ENCODE data around the gene TAPBP. TPM values are rescaled to one million over a fixed set of nuclear protein-coding genes. Genes with fewer than 3 reads are reported as not detected.
"Not testable (repeated sequence)": the region's sequence is repeated elsewhere in the genome, so short reads cannot be mapped to it uniquely, and the experiment has no call there.

Gene TAPBP
- total RNA-seq, 2 donors from 2014 or later: 88.0 to 107 TPM

DNA sequence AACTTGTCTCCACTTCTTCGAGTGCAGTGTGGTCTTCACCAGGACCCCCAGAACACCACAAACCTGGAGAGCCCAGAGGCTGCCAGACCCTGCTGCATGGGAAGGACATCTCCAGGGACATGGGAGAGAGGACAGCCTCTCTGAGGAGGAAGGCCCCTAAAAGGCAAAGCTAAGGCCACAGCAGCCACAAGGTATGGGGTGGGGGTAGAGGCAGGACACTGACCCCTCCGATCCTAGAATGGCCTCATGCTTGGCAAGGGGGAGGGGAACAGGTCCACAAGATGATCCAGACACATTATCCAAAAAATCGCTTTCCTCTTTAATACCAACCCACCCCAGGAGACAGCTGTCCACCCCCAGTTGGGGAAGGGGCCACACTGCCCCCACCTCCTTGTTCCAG lies 35.1 kb downstream of the TAPBP start:
- H3K9me3 ChIP-seq: no peaks in the 10 kb centered on the region
- ATAC-seq (ENCODE audit: insufficient number of reproducible peaks, low FRiP score, low read depth) (no peak), DNase-seq (ENCODE audit: low spot score) (no peak)
- H3K36me3 ChIP-seq: peaks cover 10% of the 10 kb centered on the region
- no peak overlapping the region for H3K27ac ChIP-seq
- no peaks in the 10 kb centered on the region for H3K27me3 ChIP-seq (replicated peaks; ENCODE audit: insufficient read depth)
- H3K4me3 ChIP-seq: no peak overlapping the region
- no peak for TF ChIP-seq CTCF (IDR thresholded peaks at IDR 0.05)
- H3K4me1 ChIP-seq (ENCODE audit: control insufficient read depth in 1 of 2, low read depth in 2 of 2): peaks cover 16 to 34% of the 10 kb centered on the region in 2 donors

GRCh38 chr6:33278392-33278741 lies 35.5 kb downstream of the TAPBP start:
- ATAC-seq (ENCODE audit: insufficient number of reproducible peaks, low FRiP score, low read depth) (no peak), DNase-seq (ENCODE audit: low spot score) (no peak)
- no peaks in the 10 kb centered on the region for H3K9me3 ChIP-seq
- no peak for TF ChIP-seq CTCF (IDR thresholded peaks at IDR 0.05)
- no peaks in the 10 kb centered on the region for H3K27me3 ChIP-seq (replicated peaks; ENCODE audit: insufficient read depth)
- peak overlapping the region in 1 of 2 donors; percentile 95 for H3K27ac ChIP-seq
- peak overlapping the region; percentile 86 for H3K4me3 ChIP-seq
- peaks cover 10% of the 10 kb centered on the region for H3K36me3 ChIP-seq
- peaks cover 16 to 38% of the 10 kb centered on the region in 2 donors for H3K4me1 ChIP-seq (ENCODE audit: control insufficient read depth in 1 of 2, low read depth in 2 of 2)

- DNase-seq (ENCODE audit: low spot score) (no peak), ATAC-seq (ENCODE audit: insufficient number of reproducible peaks, low FRiP score, low read depth) (no peak)
- peak overlapping the region; percentile 86 for H3K4me3 ChIP-seq
- peaks cover 22 to 44% of the 10 kb centered on the region in 2 donors for H3K4me1 ChIP-seq (ENCODE audit: control insufficient read depth in 1 of 2, low read depth in 2 of 2)
- no peaks in the 10 kb centered on the region for H3K27me3 ChIP-seq (replicated peaks; ENCODE audit: insufficient read depth)
- peaks cover 10% of the 10 kb centered on the region for H3K36me3 ChIP-seq
- no peak for TF ChIP-seq CTCF (IDR thresholded peaks at IDR 0.05)
- H3K9me3 ChIP-seq: no peaks in the 10 kb centered on the region
- H3K27ac ChIP-seq: peak overlapping the region; percentile 88 to 95
These were observed 36.1 kb downstream of the TAPBP start for GRCh38 chr6:33277663-33278391.

DNA sequence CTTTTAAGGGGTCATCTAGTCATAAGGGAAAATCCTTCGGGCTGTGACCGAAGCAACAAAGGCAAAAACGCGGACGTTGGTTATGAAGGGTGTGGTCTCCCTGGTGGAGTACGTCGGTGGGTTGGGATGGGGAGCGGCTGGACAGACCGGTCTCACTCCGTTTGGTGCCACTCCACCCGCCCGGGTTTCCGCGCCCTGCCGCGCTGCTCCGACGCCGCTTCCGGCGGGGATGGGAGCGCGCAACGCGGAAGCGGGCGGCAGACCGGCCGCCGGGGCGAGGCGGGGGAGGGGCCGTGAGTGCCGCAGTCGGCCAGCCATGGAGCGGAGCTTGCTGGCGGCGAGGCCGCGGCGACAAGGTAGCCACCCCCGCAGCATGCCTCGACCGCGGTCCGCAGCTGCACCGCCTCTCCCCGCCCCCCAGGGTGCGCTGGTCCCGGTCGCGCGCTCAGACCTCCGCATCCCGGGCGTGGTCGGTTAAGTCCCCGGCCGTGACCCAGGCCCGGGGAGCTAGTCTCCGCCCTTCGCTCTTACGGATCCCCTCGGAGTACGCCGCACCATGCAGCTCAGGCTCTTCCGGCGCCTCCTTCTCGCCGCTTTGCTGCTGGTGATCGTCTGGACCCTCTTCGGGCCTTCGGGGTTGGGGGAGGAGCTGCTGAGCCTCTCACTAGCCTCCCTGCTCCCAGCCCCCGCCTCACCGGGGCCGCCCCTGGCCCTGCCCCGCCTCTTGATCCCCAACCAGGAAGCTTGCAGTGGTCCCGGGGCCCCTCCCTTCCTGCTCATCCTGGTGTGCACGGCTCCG lies 36.8 kb downstream of the TAPBP start, which contains the start of gene B3GALT4:
TSS of gene B3GALT4 (plus strand) at position 260 of the 799 bp plus-strand sequence. CDS start at position 557, 297 bp downstream.
- peak; percentile 56 for TF ChIP-seq CTCF (IDR thresholded peaks at IDR 0.05)
- DNase-seq (ENCODE audit: low spot score) (peak; percentile 33), ATAC-seq (ENCODE audit: insufficient number of reproducible peaks, low FRiP score, low read depth) (peak; percentile 39)
- Histone ChIP-seq H3K27ac (peak within 1 kb of the TSS; percentile 88 to 95), H3K9me3 (no peaks in the 10 kb centered on the region), H3K36me3 (peaks cover 10% of the 10 kb centered on the region), H3K4me1 (ENCODE audit: control insufficient read depth in 1 of 2, low read depth in 2 of 2) (peaks cover 27 to 51% of the 10 kb centered on the region in 2 donors), H3K27me3 (replicated peaks; ENCODE audit: insufficient read depth) (no peaks in the 10 kb centered on the region), H3K4me3 (peak within 1 kb of the TSS; percentile 86)

- no peak for DNase-seq (ENCODE audit: low spot score)
- H3K4me1 ChIP-seq (ENCODE audit: control insufficient read depth in 1 of 2, low read depth in 2 of 2): peaks cover 27 to 52% of the 10 kb centered on the region in 2 donors
- H3K36me3 ChIP-seq: peaks cover 10% of the 10 kb centered on the region
These were observed 37.4 kb downstream of the TAPBP start for GRCh38 chr6:33276581-33276863.

DNA sequence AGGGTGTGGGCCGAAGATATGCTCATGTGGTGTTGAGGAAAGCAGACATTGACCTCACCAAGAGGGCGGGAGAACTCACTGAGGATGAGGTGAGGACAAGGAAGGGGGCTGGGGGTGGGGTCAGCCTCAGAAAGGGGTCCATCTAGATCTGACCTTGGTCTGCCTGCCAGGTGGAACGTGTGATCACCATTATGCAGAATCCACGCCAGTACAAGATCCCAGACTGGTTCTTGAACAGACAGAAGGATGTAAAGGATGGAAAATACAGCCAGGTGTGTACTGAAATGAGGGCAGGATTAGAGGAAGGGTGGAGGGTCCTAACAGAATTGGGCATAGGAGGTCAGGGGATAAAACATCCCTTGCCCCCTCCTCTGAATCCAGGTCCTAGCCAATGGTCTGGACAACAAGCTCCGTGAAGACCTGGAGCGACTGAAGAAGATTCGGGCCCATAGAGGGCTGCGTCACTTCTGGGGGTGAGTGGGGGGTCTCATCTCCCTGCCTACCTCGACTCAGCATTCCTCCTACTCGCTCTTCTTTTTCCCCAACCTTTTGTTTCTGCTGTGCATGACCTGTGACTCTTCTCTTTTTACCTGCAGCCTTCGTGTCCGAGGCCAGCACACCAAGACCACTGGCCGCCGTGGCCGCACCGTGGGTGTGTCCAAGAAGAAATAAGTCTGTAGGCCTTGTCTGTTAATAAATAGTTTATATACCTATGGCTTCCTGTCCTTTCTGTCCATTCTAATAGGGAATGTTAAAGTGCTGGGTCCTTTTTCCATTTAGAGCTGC lies 37.9 kb downstream of the TAPBP start:
- not testable (repeated sequence) for H3K27me3 ChIP-seq (replicated peaks; ENCODE audit: insufficient read depth); ATAC-seq (ENCODE audit: insufficient number of reproducible peaks, low FRiP score, low read depth); H3K9me3 ChIP-seq; DNase-seq (ENCODE audit: low spot score); H3K36me3 ChIP-seq
- Histone ChIP-seq H3K27ac (peak overlapping the region; percentile 88 to 95), H3K4me3 (peak overlapping the region; percentile 86), H3K4me1 (ENCODE audit: control insufficient read depth in 1 of 2, low read depth in 2 of 2) (peaks cover 27 to 53% of the 10 kb centered on the region in 2 donors)

More at GRCh38 chr6:33276581-33276863, 37.4 kb downstream of the TAPBP start:
- H3K27me3 ChIP-seq (replicated peaks; ENCODE audit: insufficient read depth): no peaks in the 10 kb centered on the region
- peak overlapping the region; percentile 88 to 95 for H3K27ac ChIP-seq
- H3K4me3 ChIP-seq: peak overlapping the region; percentile 86
- no peak for ATAC-seq (ENCODE audit: insufficient number of reproducible peaks, low FRiP score, low read depth)
- TF ChIP-seq CTCF (IDR thresholded peaks at IDR 0.05): no peak
- no peaks in the 10 kb centered on the region for H3K9me3 ChIP-seq
